ENCODE measurements around the gene FMN1.
"Not testable (repeated sequence)": the region's sequence is repeated elsewhere in the genome, so short reads cannot be mapped to it uniquely, and the experiment has no call there.

The FMN1 gene

GRCh38 chr15:32966512-32966911, 228.0 kb downstream of the FMN1 start:
- no peak for DNase-seq (ENCODE audit: low spot score)

- DNase-seq (ENCODE audit: low spot score): no peak
Measured at GRCh38 chr15:32965897-32966296, 228.6 kb downstream of the FMN1 start.

- DNase-seq (ENCODE audit: low spot score): no peak
Measured at GRCh38 chr15:32959077-32959476, 235.4 kb downstream of the FMN1 start.

GRCh38 chr15:32957219-32957618, 237.3 kb downstream of the FMN1 start:
- no peak for DNase-seq (ENCODE audit: low spot score)

GRCh38 chr15:32956711-32957110, 237.8 kb downstream of the FMN1 start:
- DNase-seq (ENCODE audit: low spot score): no peak

- peak; percentile 45 for DNase-seq (ENCODE audit: low spot score)
Measured at GRCh38 chr15:32956006-32956405, 238.5 kb downstream of the FMN1 start.

- DNase-seq (ENCODE audit: low spot score): peak; percentile 22
Measured at GRCh38 chr15:32953533-32953910, 241.0 kb downstream of the FMN1 start.

- DNase-seq (ENCODE audit: low spot score): peak; percentile 23
Measured at GRCh38 chr15:32952901-32953532, 241.5 kb downstream of the FMN1 start.

- no peak for DNase-seq (ENCODE audit: low spot score)
Measured at GRCh38 chr15:32951736-32952464, 242.6 kb downstream of the FMN1 start.

GRCh38 chr15:32950051-32950450, 244.5 kb downstream of the FMN1 start:
- DNase-seq (ENCODE audit: low spot score): not testable (repeated sequence)

GRCh38 chr15:32946210-32946609, 248.3 kb downstream of the FMN1 start:
- no peak for DNase-seq (ENCODE audit: low spot score)

- DNase-seq (ENCODE audit: low spot score): no peak
Measured at GRCh38 chr15:32944431-32944830, 250.1 kb downstream of the FMN1 start.

GRCh38 chr15:32943711-32944110, 250.8 kb downstream of the FMN1 start:
- no peak for DNase-seq (ENCODE audit: low spot score)

- no peak for DNase-seq (ENCODE audit: low spot score)
Measured at GRCh38 chr15:32942401-32942841, 252.1 kb downstream of the FMN1 start.

GRCh38 chr15:32941823-32942222, 252.7 kb downstream of the FMN1 start:
- no peak for DNase-seq (ENCODE audit: low spot score)

- no peak for DNase-seq (ENCODE audit: low spot score)
Measured at GRCh38 chr15:32936976-32937375, 257.5 kb downstream of the FMN1 start.

GRCh38 chr15:32936283-32936918, 258.1 kb downstream of the FMN1 start:
- peak; percentile 27 for DNase-seq (ENCODE audit: low spot score)

- DNase-seq (ENCODE audit: low spot score): no peak
Measured at GRCh38 chr15:32935139-32935538, 259.4 kb downstream of the FMN1 start.

GRCh38 chr15:32933236-32933635, 261.3 kb downstream of the FMN1 start:
- DNase-seq (ENCODE audit: low spot score): no peak

GRCh38 chr15:32928876-32929275, 265.6 kb downstream of the FMN1 start:
- DNase-seq (ENCODE audit: low spot score): no peak

- DNase-seq (ENCODE audit: low spot score): no peak
Measured at GRCh38 chr15:32927124-32927523, 267.4 kb downstream of the FMN1 start.

- DNase-seq (ENCODE audit: low spot score): no peak
Measured at GRCh38 chr15:32923176-32923575, 271.3 kb downstream of the FMN1 start.

GRCh38 chr15:32922541-32922940, 272.0 kb downstream of the FMN1 start:
- DNase-seq (ENCODE audit: low spot score): no peak
